Measurements from ENCODE around the gene TMEM150C.

The TMEM150C gene

GRCh38 chr4:82437285-82438005 lies 124.3 kb downstream of the TMEM150C start:
- no peak for TF ChIP-seq CTCF (IDR thresholded peaks at IDR 0.05; ENCODE audit: low read depth, low read length, missing control alignments)
- no peak overlapping the region for H3K4me3 ChIP-seq (ENCODE audit: low read depth, low read length)
- in situ Hi-C loops (cut with HindIII; ENCODE audit: low sequenced_read_pairs), result no loop called here
- DNase-seq (ENCODE audit: low read depth), result no peak

GRCh38 chr4:82436780-82437179 lies 125.0 kb downstream of the TMEM150C start:
- in situ Hi-C loops (cut with HindIII; ENCODE audit: low sequenced_read_pairs), result no loop called here
- DNase-seq (ENCODE audit: low read depth), result no peak
- no peak for TF ChIP-seq CTCF (IDR thresholded peaks at IDR 0.05; ENCODE audit: low read depth, low read length, missing control alignments)
- no peak overlapping the region for H3K4me3 ChIP-seq (ENCODE audit: low read depth, low read length)

GRCh38 chr4:82436130-82436529 lies 125.7 kb downstream of the TMEM150C start:
- TF ChIP-seq CTCF (IDR thresholded peaks at IDR 0.05; ENCODE audit: low read depth, low read length, missing control alignments), result no peak
- DNase-seq (ENCODE audit: low read depth), result no peak
- H3K4me3 ChIP-seq (ENCODE audit: low read depth, low read length), result no peak overlapping the region
- in situ Hi-C loops (cut with HindIII; ENCODE audit: low sequenced_read_pairs), result no loop called here

- no peak overlapping the region for H3K4me3 ChIP-seq (ENCODE audit: low read depth, low read length)
- no peak for TF ChIP-seq CTCF (IDR thresholded peaks at IDR 0.05; ENCODE audit: low read depth, low read length, missing control alignments)
- in situ Hi-C loops (cut with HindIII; ENCODE audit: low sequenced_read_pairs), result no loop called here
- no peak for DNase-seq (ENCODE audit: low read depth)
Measured at GRCh38 chr4:82434949-82435348, 126.8 kb downstream of the TMEM150C start.

- DNase-seq (ENCODE audit: low read depth), result no peak
- no peak overlapping the region for H3K4me3 ChIP-seq (ENCODE audit: low read depth, low read length)
- TF ChIP-seq CTCF (IDR thresholded peaks at IDR 0.05; ENCODE audit: low read depth, low read length, missing control alignments), result no peak
- in situ Hi-C loops (cut with HindIII; ENCODE audit: low sequenced_read_pairs), result no loop called here
Measured at GRCh38 chr4:82433791-82434190, 128.0 kb downstream of the TMEM150C start.

Measured in astrocyte of the cerebellum (primary cell).